HG02973 (cell line): ENCODE results near the gene SLC5A10.
"Not testable (repeated sequence)": the region's sequence is repeated elsewhere in the genome, so short reads cannot be mapped to it uniquely, and the experiment has no call there.

Experiments
- ATAC-seq: cut with Tn5 transposase; IDR thresholded peaks from one replicate; pipeline ENCODE4 v1.9.1; 2021; ENCODE audit warnings: moderate library complexity; ENCODE audit not compliant: unreplicated experiment

The SLC5A10 gene

DNA sequence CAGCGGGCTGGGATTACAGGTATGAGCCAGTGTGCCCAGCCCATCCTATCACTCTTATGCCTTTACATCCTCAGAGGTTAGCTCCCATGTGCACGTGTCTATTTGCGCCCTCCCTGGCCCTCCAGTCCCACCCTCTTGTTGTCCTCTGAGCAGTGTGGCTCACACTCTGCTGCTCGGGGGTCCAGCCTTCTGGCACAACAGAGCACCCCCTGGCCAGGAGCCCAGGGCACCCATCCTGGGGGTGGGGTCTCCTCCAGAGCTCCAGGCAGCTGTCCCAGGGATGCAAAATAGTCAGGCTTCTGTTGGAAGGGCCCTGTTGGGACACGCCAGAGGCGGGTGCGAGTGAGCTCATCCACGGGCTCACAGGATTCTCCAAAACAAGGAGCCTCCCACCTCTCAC, 64.3 kb downstream of the SLC5A10 start:
- ATAC-seq, result no peak

GRCh38 chr17:19016881-19017280, 64.9 kb downstream of the SLC5A10 start:
- no peak for ATAC-seq

GRCh38 chr17:19017401-19017800, 65.4 kb downstream of the SLC5A10 start:
- ATAC-seq, result no peak

- no peak for ATAC-seq
Measured at GRCh38 chr17:19017804-19018599, 66.0 kb downstream of the SLC5A10 start.

- ATAC-seq, result no peak
Measured at GRCh38 chr17:19018600-19018950, 66.6 kb downstream of the SLC5A10 start.

GRCh38 chr17:19019041-19019941, 67.3 kb downstream of the SLC5A10 start:
- no peak for ATAC-seq

- ATAC-seq, result no peak
Measured at GRCh38 chr17:19020016-19020415, 68.1 kb downstream of the SLC5A10 start.

GRCh38 chr17:19021011-19021621, 69.2 kb downstream of the SLC5A10 start:
- ATAC-seq, result not testable (repeated sequence)

DNA sequence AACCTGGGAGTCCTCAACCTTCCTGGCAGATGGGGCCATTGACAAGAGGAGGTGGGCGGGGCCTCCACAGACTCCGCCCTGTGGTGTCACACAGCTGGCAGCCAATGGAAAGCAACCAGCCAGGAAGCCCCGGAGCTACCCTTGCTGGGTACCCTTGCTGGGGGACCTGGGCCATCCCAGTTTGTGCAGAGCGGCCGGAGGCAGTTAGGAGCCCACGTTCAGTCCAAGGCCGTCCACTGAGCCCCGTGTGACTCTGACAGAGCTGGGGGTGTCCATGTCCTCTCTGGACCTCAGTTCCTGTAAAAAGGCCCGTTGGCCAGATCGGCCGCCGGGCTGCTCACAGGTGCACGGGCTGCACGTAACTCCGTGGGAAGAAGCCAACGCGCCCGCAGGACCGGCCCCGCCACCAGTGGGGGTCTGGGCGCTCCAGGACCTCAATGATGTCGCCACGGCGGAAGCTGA, 69.7 kb downstream of the SLC5A10 start:
- ATAC-seq, result no peak

DNA sequence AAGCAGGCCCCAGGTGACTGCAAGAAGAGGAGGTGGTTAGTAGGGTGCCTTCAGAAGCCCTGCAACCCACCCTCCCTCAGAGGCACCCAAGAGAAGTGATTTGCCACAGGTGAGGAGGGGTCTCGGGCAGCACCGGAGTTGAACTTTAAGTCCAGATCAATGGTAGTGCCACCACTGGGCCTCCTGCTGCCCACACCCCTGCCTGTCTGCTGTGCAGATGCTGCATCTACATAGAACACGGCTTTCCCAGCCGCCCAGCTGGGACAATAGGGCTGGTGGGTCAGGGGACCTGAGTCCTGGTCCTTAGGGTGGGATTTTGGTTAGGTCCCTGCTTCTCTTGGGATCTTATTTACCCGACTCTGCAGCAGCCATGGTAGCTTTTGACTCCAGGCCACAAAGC, 70.2 kb downstream of the SLC5A10 start:
- ATAC-seq, result no peak

- no peak for ATAC-seq
Measured at GRCh38 chr17:19022747-19023146, 70.8 kb downstream of the SLC5A10 start.

DNA sequence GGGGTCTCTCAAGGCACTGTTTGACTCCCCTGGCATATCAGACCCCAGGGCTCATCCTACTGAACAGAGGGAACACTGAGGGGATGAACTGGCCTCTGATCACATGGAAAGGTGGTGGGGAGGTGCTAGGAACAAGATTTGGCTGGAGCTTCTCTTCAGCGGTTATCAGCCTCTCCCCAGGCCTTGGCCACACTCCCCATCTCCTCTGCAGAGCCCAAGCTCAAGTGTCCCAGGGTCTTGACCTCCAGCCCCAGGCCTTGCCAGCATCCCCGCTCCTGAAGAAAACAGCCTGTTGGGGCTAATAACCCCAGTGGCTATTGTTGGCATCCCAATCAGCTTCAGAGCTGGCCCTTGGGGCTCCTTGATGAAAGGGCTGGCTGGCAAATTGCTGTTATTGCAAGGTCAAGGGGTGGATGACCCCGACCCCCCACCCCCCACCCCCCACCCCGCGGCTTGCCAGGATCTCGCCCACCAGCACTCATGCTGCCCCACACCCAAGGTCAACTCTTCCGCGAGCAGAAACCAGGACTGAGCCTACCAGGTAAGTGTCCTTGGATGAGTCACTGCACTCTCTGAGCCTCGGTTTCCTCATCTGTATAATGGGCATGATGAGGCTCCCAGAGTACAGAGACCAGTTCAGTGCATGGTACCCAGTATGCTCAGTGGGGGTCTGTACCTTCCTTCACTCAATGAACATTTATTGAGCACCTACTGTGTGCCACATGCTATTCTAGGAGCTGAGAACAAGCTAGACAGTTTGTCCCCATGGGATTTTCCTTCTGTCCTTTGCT, 71.4 kb downstream of the SLC5A10 start:
- no peak for ATAC-seq

DNA sequence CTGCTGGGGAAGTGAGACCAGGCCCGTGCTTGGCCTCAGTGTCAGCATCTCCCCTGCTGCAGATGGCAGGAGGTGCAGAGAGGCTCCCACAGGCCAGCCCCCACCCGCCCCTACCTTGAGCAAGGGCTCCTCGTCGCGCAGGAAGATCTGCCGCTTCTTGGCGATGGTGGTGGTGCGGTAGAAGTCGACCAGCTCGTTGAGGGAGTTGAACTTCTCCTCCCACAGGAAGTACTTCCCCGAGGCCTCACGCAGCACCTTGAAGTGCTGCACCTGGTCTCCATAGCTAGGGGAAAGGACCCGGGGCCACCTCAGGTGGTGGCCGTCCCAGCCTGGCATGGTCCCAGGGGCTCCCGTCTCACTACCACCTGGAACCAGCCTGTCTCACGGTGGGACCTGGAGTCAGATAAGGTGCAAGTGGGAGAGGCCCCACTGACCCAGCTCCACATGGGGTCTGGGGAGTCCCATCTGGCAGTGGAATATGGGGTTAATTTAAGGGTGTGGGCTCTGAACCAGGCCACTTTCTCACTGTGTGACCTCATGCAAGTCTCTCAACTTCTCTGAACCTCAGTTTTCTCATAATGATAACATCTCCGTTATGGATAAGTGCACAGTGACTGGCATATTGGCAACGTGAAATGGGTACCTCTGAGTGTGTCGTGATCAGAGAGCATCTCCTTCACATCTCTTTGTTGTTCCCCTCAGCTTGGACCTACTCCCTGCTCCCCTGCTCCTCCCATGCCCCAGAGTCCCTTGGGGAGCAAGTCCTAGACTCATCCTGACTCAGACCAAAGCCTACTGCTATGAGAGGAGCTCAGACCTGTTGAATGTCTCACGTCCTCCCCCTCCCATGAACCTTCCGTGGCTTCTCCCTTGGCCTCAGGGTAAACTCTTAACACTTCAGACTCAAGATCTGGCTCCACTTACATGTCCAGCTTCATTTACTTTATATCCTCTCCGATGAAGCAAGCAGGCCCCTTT, 72.4 kb downstream of the SLC5A10 start:
- no peak for ATAC-seq

DNA sequence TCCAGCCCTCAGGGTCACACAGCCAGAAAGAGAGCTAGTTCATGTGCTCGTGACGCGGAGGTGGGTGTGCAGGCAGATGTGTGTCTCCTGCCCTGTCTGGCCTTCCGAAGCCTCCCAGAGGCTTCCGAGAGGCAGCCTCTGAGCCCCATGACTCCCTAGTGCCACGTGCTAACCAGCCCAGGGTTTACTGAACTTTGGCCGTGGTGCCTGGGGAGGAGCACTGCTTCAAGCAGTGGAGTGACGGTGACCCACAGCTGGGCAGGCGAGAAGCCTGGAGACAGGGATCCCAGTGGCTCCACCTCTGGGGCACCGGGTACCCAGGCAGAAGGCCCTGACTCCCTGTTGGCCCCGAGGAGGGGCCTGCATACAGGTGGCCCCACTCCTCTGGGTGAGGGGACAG, 76.7 kb downstream of the SLC5A10 start:
- ATAC-seq, result not testable (repeated sequence)

- ATAC-seq, result not testable (repeated sequence)
Measured at GRCh38 chr17:19029740-19030139, 77.8 kb downstream of the SLC5A10 start.

- ATAC-seq, result not testable (repeated sequence)
Measured at GRCh38 chr17:19030771-19031449, 78.9 kb downstream of the SLC5A10 start.

DNA sequence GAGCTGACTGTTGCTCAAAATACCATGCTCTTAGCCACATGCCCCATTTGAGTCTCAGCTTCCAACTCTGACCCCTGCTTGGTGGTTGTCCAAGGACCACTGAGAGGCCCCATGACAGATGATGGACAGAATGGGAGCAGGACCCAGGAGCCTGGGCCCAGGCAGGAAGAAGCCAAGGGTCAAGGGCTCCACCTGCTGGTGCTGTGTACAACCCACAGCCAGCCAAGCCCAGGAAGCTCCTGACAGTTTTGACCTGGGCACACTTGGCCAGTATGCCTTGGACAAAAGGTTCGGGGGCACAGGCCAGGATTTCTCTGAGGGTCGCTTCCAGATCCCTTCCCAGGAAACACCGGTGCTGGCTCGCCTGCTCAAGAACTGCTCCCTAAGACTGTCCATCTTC, 79.8 kb downstream of the SLC5A10 start:
- ATAC-seq, result peak; percentile 33

GRCh38 chr17:19032377-19032988, 80.5 kb downstream of the SLC5A10 start:
- peak; percentile 37 for ATAC-seq
